Stimulated activated CD4-positive, alpha-beta T cell treated with anti-CD3 and anti-CD28 coated beads, Interleukin-2, amount 100 ng/mL, for 48 hours (primary cell): ENCODE measurements around the gene SIMC1.
A peak's percentile ranks its signal among the peaks of the same experiment; 100 is the strongest.
"Not testable (repeated sequence)": the region's sequence is repeated elsewhere in the genome, so short reads cannot be mapped to it uniquely, and the experiment has no call there.

ENCODE experiments used
- DNase-seq, 2 donors: peaks; one replicate each; pipeline ENCODE4 v3.0.0-alpha.2; 2020

The SIMC1 gene

GRCh38 chr5:176237971-176238644 is at the start of gene SIMC1:
SIMC1 (plus strand) TSS chr5:176238424; CDS start chr5:176238509, 85 bp downstream.
- peak; percentile 35 to 57 for DNase-seq

GRCh38 chr5:176188506-176189193 is 49.6 kb upstream of the SIMC1 start:
- DNase-seq: no peak

- DNase-seq: no peak
These were observed 48.4 kb upstream of the SIMC1 start for GRCh38 chr5:176189857-176190256.

GRCh38 chr5:176190886-176191755 is 47.1 kb upstream of the SIMC1 start:
- no peak for DNase-seq

GRCh38 chr5:176192094-176192721 is 46.0 kb upstream of the SIMC1 start:
- no peak for DNase-seq

GRCh38 chr5:176192722-176193117 is 45.5 kb upstream of the SIMC1 start:
- DNase-seq: not testable (repeated sequence)

GRCh38 chr5:176193636-176194035 is 44.6 kb upstream of the SIMC1 start:
- DNase-seq: not testable (repeated sequence)

GRCh38 chr5:176194238-176195083 is 43.8 kb upstream of the SIMC1 start:
- not testable (repeated sequence) for DNase-seq

- DNase-seq: not testable (repeated sequence)
These were observed 43.2 kb upstream of the SIMC1 start for GRCh38 chr5:176195084-176195413.

- DNase-seq: not testable (repeated sequence)
These were observed 42.6 kb upstream of the SIMC1 start for GRCh38 chr5:176195487-176196207.

- not testable (repeated sequence) for DNase-seq
These were observed 41.4 kb upstream of the SIMC1 start for GRCh38 chr5:176196781-176197180.

- DNase-seq: not testable (repeated sequence)
These were observed 40.9 kb upstream of the SIMC1 start for GRCh38 chr5:176197234-176197858.

GRCh38 chr5:176198299-176198698 is 39.9 kb upstream of the SIMC1 start:
- DNase-seq: not testable (repeated sequence)

GRCh38 chr5:176198991-176199733 is 39.1 kb upstream of the SIMC1 start:
- not testable (repeated sequence) for DNase-seq

GRCh38 chr5:176199803-176200399 is 38.3 kb upstream of the SIMC1 start:
- DNase-seq: not testable (repeated sequence)

- no peak for DNase-seq
These were observed 36.4 kb upstream of the SIMC1 start for GRCh38 chr5:176201811-176202210.

GRCh38 chr5:176203086-176203485 is 35.1 kb upstream of the SIMC1 start:
- no peak for DNase-seq

- not testable (repeated sequence) for DNase-seq
These were observed 34.7 kb upstream of the SIMC1 start for GRCh38 chr5:176203535-176203934.

- DNase-seq: not testable (repeated sequence)
These were observed 23.7 kb upstream of the SIMC1 start for GRCh38 chr5:176214466-176215021.
